Skin of body (tissue), 2 donors: ENCODE results near the gene ZNF593OS. TPM values are rescaled to one million over a fixed set of nuclear protein-coding genes. Genes with fewer than 3 reads are reported as not detected.

Experiments used
- DNase-seq: peaks from one replicate; lab custom pipeline; 2025; lab: John Stamatoyannopoulos, UW
- total RNA-seq: library from RNA; depleted of rRNA; stranded (reverse); fragments of >200 nt; gene quantifications from one replicate; pipeline ENCODE4 v1.2.3, GENCODE V29; 2014

The ZNF593OS gene
- total RNA-seq, 1 donor from 2014 or later, result not detected

DNA sequence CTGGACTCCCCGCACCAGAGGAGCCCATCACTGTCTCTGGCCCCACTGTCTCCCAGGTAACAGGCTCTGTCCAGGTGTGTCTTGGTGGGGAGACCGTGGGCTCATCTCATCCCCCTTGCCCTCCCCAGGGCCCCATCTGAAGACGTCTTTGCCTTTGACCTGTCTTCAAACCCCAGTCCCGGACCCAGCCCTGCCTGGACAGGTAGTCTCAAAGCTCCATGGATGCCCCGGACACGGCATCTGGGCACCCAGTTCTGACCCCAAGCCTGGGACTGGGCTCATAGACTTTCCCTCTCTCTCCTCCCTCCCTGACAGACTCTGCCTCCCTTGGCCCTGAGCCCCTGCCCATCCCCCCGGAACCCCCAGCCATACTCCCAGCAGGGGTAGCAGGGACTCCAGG is 12.5 kb upstream of the ZNF593OS start:
- DNase-seq, result no peak

DNA sequence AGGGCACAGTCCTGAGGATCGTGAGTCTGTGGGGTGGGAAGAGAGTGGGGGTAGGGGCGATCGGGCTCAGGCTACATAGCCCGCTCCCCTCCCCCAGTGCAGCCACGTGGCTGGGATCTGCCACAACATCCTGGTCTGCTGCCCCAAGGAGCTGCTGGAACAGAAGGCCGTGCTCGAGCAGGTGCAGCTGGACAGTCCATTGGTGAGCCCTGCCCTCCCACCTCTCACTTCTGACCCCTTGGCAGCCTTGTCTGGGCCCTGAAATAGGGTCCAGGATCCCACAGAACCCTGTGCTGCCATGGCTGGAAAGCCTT is 10.7 kb upstream of the ZNF593OS start:
- no peak for DNase-seq

DNA sequence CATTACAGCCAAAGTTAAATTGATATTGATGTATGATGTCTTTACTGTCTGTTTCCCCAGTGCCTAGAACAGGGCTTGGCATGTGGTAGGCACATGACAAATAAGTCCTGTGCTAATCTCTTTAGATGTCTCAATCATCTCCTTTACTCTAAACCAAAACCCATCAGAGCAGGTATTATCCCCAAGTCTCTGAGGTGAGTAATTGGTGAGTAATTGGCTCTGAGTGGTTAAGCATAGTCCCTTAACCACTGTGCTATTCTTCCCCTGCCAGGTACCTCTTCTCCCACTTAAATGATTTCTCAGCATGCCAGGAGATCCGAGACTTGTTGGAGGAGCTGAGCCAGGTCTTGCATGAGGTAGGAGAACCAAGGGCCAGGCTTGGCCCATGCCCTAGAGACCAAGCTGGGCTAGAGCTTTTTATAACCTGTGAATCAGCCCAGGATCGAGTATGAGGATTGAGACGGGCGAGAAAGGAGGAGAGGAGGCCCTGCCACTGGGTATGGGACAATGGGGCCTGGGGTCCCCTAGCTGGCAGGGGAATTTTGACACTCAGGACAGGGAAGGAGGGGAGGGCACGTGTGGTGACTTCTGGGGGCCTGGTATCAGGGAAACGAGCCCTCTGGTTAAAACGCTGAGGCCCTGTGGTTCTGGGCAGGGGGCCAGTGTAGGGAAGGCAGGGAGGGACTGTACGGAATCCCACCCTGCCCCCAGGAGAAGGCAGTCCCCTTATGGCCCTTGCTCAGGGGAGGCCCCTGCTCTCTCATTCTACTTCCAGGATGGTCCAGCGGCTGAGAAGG is 10.2 kb upstream of the ZNF593OS start:
- no peak for DNase-seq

DNA sequence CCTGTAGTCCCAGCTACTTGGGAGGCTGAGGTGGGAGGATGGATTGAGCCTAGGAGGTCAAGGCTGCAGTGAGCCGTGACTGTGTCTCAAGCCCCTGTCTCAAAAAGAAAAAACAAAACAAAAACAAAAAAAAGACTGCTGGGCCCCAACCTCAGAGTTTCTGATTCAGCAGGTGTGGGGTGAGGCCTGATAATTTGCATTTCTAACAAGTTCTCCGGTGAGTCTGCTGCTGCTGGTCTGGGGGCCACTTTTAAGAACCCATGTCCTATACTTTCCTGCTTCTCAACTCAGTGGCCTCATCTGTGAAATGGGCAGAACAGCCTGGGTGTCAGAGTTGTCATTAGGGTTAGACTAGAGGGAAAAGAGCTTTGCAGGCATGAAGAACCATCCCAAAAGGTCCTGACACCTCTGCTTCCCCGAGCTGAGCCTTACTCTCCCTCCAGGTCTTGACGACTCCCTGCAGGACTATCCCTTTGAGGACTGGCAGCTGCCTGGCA is 8.4 kb upstream of the ZNF593OS start:
- DNase-seq, result no peak

DNA sequence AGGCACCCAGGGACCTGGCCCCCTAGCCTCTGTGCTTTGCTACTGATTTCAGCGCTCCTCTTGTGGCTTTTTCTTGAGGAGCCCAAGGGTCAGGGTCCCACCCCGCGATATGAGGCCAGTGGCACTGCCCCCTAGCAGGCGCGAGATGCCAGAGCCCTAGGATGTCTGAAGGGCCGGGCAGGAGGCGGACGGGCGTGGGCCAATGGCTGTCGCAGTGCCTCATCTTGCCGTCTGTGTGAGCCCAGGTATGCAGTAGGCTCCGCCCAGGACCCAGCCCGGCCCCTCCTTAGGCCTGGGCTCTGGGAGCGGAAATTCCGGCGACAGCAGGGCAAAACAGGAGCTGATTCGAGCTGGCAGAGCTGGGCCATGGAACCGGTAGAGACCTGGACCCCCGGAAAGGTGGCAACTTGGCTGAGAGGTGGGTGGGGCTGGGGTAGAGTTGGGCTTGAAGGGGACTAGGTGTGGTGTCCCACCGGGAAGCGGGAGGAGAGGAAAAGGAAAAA is 5.6 kb upstream of the ZNF593OS start, which contains the start of gene CNKSR1:
TSS of gene CNKSR1 (plus strand) at position 310 of the 503 bp plus-strand sequence. CDS start at position 367, 57 bp downstream.
- DNase-seq, result no peak

GRCh38 chr1:26175346-26175745 is 3.7 kb upstream of the ZNF593OS start:
- no peak for DNase-seq

- DNase-seq, result no peak
These were observed 1.2 kb downstream of the ZNF593OS start for GRCh38 chr1:26170472-26170821.

- peak; percentile 90 for DNase-seq
These were observed 1.8 kb downstream of the ZNF593OS start, which contains the start of gene ZNF593 for GRCh38 chr1:26169669-26170471. ZNF593 (plus strand) TSS chr1:26169908; CDS start chr1:26169984, 76 bp downstream.

DNA sequence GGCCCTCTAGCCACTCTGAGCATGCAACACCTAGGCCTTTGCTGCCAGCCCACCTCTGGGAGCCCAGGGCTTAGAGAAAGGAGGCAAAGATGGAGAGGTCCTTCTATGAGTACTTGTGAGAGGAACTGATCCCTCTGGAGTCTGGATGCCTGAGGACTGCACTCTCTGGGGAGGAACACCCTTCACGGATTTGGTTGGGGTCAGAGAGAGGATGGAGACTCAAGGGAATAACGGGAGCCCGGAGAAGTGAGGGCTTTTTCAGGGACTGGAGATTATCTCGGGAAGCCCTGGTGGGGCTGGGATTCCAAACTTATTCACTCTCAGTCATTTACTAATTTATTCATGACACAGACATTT is 2.5 kb downstream of the ZNF593OS start:
- no peak for DNase-seq

DNA sequence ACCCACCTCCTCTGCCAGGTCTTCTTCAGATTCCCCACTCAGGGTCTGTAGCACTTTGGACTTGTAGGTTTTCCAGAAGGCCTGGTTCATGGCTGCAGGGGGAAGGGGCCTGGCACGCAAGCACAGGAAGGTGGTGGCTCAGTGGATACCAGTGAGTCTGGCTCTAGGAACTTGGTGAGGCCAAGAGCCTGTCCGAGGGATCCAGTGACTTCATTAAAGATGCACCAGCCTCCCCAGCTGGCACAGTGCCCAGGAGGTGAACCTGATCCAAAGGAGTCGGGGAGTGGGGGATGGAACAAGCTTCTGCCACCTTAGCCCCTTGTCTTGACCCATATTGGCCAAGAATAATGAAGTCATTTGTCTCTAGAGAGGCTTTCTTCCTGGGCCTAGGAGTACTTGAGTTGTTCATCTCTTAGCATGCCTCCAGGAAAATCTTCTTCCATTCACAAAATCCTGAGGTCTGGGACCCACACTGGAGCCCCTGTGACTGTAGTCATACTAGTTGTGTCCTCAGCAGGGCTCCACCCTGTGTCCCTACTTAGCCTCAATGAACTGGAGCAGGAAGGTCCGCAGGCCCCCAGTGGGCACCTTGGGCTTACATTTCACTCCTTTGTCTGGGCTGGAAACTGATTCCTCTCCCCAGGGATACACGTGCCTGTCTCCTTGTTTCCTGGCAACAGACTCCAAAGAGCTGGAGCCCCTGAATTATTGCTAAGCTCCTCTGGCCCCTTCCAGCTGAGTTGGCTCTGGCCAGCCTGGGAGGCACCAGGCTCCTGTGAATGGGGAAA is 3.0 kb downstream of the ZNF593OS start, which contains the start of gene C1orf232:
TSS of gene C1orf232 (minus strand) at position 554 of the 788 bp plus-strand sequence. CDS start at position 90, 464 bp downstream.
- no peak for DNase-seq

- DNase-seq, result no peak
These were observed 4.8 kb downstream of the ZNF593OS start for GRCh38 chr1:26166719-26167281.

DNA sequence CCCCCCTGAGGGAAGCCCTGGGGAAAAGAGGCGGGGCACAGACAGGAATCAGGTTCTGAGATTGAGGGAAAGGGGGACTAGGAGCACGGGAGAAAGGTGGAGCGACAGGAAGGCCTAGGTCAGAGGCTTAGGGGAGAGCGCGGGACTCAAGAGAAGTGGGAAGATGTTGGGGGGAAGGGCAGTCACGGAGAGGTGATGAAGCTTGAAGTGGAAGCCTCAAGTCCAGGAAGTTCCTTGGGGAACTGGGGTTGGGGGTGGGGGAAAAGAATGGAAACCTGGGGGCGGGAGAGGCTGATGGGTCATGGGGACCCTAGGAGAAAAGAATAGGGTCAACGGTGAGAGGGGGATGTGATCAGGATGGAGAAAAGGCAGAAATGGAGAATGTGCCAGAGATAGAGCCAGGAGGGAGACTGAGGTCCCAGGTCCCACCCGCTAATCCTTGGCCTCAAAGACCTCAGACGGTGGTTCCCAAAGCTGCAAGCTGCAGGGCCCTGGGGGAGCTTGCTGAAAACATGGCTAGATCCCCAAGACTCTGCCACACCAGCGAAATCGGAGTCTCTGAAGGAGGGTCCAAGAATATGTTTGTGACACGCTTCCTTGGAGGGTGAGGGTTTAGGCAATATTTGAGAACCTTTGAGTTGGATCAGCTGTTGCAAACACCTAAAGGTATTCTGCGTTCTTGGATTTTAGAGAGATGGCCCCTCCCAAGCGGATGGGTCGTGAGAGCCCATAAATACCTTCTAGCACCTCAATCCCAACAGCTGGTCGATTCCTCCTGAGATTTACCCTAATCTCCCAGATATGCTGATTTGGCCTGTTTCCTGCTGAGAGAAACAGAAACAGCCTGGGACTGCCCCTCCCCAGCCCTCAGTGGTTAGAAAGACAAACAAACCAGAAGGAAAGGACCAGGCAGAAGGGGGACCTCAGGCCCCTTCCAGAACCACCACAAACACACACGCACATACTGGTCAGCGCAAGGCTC is 6.5 kb downstream of the ZNF593OS start:
- DNase-seq, result no peak

- DNase-seq, result no peak
These were observed 7.4 kb downstream of the ZNF593OS start for GRCh38 chr1:26164036-26164860.

DNA sequence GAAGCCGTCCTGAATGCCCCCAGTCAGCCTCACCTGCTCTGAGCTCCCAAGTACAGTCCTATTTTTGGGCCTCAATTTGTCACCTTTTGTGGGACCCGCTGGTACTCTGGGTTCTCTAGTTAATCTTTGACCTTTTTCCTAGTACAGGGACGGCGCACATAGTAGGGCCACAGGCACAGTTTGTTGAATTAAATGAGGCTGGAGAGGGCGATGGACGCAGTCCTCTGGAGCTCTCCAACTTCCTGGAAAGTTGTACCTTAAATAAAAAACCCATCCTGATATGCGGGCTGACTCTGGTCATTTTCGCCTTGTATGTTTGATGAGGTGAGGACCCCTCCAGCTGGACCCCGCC is 8.0 kb downstream of the ZNF593OS start:
- DNase-seq, result no peak

DNA sequence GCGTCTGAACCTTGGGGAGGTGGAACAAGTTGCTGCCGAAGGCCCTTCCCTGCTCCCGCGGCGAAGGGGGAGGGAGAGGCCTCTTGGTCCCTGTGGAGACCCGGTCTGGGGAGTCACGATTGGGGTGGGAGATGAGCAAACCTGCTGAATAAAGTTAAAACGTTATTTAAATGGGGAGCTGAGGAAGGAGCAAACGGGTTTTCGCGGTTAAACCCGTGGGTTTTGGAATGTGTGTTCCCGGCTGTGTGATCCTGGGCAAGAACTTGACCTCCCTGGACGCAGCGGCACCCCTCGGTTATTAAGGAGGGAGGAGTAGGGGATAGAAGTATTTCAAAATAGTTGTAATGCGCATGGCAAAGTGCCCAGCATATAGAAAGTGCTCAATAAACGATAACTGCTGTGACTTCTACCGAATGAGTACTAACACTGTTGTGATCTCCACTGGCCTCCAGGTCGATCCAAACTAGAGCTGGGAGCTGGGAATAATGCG is 9.4 kb downstream of the ZNF593OS start:
- no peak for DNase-seq

DNA sequence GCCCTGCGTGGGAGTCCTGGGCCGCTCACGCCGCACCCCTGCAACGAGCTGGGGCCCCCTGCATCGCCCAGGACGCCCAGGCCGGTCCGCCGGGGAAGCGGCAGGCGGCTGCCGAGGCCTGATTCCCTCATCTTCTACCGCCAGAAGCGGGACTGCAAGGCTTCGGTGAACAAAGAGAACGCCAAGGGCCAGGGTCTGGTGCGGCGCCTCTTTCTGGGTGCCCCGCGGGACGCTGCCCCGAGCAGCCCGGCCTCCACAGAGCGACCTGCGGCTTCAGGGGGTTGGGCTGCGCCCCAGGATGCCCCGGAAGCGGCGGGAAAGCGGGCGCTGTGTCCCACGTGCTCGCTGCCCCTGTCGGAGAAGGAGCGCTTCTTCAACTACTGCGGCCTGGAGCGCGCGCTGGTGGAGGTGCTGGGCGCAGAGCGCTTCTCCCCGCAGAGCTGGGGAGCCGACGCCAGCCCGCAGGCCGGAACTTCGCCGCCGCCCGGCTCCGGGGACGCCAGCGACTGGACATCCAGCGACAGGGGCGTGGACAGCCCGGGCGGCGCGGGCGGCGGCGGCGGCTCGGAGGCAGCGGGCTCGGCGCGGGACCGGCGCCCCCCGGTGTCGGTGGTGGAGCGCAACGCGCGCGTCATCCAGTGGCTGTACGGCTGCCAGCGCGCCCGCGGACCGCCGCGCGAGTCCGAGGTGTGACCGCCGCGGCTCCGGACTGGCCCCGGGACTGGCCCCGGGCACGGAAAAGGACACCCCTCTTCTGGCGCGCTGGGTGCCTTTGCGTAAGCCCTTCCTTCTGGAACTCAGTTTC is 10.0 kb downstream of the ZNF593OS start:
- no peak for DNase-seq

DNA sequence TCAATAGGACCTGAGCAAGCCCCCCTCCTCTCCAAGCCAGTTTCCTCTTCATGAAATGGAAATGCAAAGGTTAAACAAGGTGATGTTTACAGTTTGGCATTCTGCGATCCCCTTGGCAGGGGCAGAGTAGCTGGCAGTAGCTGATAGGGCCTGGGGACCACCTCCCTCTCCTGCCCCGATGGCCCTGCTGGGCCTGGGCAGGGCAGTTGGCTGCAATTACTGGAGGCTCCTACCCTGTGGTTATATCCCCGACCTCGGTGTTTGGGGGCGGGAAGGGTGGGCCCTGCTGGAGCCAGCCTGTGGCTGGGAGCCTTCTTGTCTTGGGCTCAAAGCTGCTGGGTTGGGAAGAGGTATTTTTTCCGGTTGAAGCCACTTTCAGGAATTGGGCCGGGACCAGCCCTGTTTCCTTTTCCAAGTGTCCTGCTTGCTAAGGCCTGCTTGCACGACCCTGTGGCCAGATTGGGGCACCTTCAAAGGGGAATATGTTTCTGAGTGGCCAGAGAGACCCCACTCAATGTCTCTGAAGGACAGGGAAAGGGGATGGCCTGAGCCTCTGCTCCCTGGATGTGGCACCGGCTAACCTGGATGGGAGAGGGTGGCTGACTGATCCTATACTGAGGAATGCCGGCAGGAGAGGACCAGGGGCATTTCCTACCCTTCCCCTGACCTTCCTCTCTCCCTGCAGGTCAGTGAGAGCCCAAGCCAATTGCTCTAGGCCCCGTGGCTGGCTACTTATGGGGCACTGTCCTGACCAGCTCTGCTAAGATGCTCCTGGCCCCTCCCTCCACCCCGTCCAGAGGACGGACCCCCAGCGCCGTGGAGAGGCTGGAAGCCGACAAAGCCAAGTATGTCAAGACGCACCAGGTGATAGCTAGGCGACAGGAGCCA is 10.9 kb downstream of the ZNF593OS start:
- no peak for DNase-seq
